Esophagus squamous epithelium (tissue), 5 donors: ENCODE results near the gene MBD3L1. TPM values are rescaled to one million over a fixed set of nuclear protein-coding genes. Genes with fewer than 3 reads are reported as not detected.

Experiments
- DNase-seq: peaks from one replicate; lab custom pipeline; 2025; lab: John Stamatoyannopoulos, UW
- H3K27ac ChIP-seq, 4 donors: fragments of 200-600 bp; sonication (generic); one replicate each; pipeline ENCODE4 v1.5.1; 2016 to 2019; ENCODE audit warnings: mild to moderate bottlenecking in 1 of 4
- H3K27me3 ChIP-seq, 4 donors: fragments of 200-600 bp; sonication (generic); 1 replicate in 3 of 4; 2 replicates in 1 of 4; pipeline versions ENCODE4 v1.5.1 to v1.6.0; 2017 to 2021; ENCODE audit warnings: antibody characterized with exemption in 1 of 4
- H3K36me3 ChIP-seq, 3 donors: fragments of 200-600 bp; sonication (generic); one replicate each; pipeline ENCODE4 v1.5.1; 2016 to 2019
- H3K4me1 ChIP-seq, 3 donors: fragments of 200-600 bp; sonication (generic); one replicate each; pipeline ENCODE4 v1.5.1; 2017 to 2019
- H3K4me3 ChIP-seq, 4 donors: fragments of 200-600 bp; sonication (generic); 1 replicate in 3 of 4; 2 replicates in 1 of 4; pipeline ENCODE4 v1.5.1; 2016 to 2019; ENCODE audit warnings: mild to moderate bottlenecking in 2 of 4, moderate library complexity in 1 of 4
- H3K9me3 ChIP-seq, 3 donors: fragments of 200-600 bp; sonication (generic); one replicate each; pipeline ENCODE4 v1.5.1; 2016 to 2019
- POLR2A ChIP-seq, 4 donors: fragments of 450-650 bp; IDR thresholded peaks; one replicate each; pipeline ENCODE4 v1.6.1; 2017; ENCODE audit warnings: antibody characterized with exemption in 4 of 4, mild to moderate bottlenecking in 4 of 4, moderate library complexity in 3 of 4
- WGBS, 2 donors: methylation state at CpG; one replicate each; pipeline ENCODE4 v1.1.5; 2018; 5-methylcytosine and 5-hydroxymethylcytosine counted together
- intact Hi-C: fragments of 100-400 bp; cut with DNase I; formaldehyde crosslinking; loops from one replicate; pipeline ENCODE4 v1.15.0; 2022
- total RNA-seq, 4 donors: library from RNA; depleted of rRNA; stranded (reverse); fragments of >200 nt; gene quantifications; one replicate each; pipeline ENCODE4 v1.1.0, GENCODE V29; 2016
- TF ChIP-seq, protein P1 (sequence below), 6 experiments: fragments of 450-650 bp in 4 of 6; fragments of 200-600 bp in 2 of 6; sonication (generic) in 2 of 6; IDR thresholded peaks; one replicate each; pipeline ENCODE4 v1.5.1; 2016 to 2019; ENCODE audit warnings: antibody characterized with exemption in 6 of 6, mild to moderate bottlenecking in 4 of 6, moderate library complexity in 4 of 6
- donor health status: DM: yes; HTN: yes; CAD: no.

Gene MBD3L1
- total RNA-seq, 4 donors from 2014 or later: not detected

DNA sequence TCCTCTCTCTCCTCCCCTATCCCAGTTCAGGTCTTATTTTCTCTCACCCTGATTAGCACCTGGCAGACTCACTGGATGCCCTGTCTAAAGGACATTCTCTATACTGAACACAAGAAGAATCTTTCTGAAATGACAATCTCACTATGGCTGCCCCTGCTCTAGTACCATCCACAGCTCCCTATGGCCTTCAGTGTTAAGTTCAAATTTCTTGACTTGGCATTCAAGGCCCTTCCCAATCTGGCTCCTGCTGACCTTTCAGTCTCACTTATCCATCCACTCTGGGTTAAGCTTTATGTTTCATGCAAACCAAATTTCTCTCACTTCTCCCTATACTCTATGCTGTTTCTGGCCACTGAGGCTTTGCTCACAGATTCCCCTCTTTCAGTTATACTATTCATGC lies 34.2 kb downstream of the MBD3L1 start:
- Histone ChIP-seq H3K36me3 (no peaks in the 10 kb centered on the region), H3K4me3 (no peak overlapping the region), H3K9me3 (no peaks in the 10 kb centered on the region), H3K27me3 (peaks cover 0 to 24% (median 0%) of the 10 kb centered on the region in 4 donors), H3K27ac (no peak overlapping the region), H3K4me1 (no peaks in the 10 kb centered on the region)
- TF ChIP-seq, protein P1, sequence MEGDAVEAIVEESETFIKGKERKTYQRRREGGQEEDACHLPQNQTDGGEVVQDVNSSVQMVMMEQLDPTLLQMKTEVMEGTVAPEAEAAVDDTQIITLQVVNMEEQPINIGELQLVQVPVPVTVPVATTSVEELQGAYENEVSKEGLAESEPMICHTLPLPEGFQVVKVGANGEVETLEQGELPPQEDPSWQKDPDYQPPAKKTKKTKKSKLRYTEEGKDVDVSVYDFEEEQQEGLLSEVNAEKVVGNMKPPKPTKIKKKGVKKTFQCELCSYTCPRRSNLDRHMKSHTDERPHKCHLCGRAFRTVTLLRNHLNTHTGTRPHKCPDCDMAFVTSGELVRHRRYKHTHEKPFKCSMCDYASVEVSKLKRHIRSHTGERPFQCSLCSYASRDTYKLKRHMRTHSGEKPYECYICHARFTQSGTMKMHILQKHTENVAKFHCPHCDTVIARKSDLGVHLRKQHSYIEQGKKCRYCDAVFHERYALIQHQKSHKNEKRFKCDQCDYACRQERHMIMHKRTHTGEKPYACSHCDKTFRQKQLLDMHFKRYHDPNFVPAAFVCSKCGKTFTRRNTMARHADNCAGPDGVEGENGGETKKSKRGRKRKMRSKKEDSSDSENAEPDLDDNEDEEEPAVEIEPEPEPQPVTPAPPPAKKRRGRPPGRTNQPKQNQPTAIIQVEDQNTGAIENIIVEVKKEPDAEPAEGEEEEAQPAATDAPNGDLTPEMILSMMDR (IDR thresholded peaks at IDR 0.05): no peak
- TF ChIP-seq POLR2A (IDR thresholded peaks at IDR 0.05): no peak
- intact Hi-C loops: no loop called here
- no peak for DNase-seq

DNA sequence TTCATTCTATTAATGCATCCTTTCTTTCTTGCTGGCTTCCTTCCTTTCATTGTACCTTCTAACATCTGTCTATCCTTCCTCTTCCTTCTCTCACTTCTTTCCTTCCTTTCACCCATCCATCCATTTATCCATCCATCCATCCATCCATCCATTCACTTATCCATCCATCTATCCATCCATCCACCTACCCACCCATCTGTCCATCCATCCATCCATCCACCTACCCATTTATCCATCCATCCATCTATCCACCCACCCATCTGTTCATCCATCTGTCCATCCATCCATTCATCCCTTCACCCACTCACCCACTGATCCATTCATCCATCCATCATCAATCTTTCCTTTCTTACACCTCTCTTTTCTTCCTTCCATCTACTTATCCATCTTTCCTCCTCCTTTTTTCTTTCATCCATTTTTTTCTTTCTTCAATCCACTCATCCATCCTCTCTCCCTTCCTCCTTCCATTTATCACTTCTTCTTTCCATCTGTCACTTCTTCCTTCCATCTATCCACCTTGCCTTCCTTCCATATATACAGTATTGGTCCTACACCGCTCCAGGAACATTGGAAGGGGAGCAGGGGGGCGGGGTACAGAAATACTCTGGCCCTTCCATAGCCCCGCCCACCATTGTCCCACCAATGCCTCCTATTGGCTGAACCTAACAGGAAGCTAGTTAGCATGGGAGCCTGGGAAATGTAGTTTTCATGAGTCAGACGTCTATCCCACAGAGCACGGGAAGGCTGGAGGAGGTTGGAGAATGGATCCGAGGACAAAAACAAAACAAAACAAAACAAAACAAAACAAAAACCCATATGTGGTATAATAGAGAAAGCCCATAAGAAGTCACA lies 45.9 kb downstream of the MBD3L1 start:
- Histone ChIP-seq H3K9me3 (no peaks in the 10 kb centered on the region), H3K4me1 (no peaks in the 10 kb centered on the region), H3K27ac (no peak overlapping the region), H3K4me3 (no peak overlapping the region), H3K36me3 (no peaks in the 10 kb centered on the region), H3K27me3 (peaks cover 0 to 9% (median 0%) of the 10 kb centered on the region in 4 donors)
- 35 to 37% methylated on average over 6 of the region's 6 CpGs for WGBS, 2 donors
- TF ChIP-seq, protein P1 (IDR thresholded peaks at IDR 0.05): no peak
- TF ChIP-seq POLR2A (IDR thresholded peaks at IDR 0.05): no peak
- DNase-seq: no peak
- intact Hi-C loops: no loop called here

DNA sequence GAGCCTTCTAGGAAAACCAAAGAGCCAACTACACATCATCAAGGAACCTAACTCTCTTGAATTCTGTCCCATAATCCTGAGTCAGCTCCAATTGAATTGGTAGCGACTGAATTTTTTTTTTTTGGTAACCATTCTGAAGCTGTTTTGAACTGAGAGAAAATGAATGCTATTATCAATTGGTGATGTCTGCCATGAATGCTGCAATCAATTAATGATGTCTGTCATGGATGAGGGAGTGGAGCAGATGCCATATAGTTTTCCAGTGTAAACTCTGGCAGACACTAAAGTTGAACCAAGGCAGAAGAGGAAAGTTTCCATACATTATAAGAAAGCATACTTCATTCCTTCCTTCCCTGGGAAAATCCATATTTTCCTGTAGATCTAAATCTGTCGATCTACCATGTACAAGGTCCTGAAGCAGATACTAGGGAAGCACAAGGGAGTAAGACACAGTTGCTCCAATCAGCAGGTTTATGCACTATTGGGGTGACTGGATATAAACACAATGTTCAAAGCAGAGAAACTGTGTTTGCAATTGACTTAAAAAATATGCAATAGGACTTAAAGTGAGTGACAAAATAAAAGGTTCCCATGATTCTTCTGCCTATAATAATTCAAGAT lies 48.8 kb downstream of the MBD3L1 start:
- Histone ChIP-seq H3K9me3 (no peaks in the 10 kb centered on the region), H3K27ac (no peak overlapping the region), H3K36me3 (no peaks in the 10 kb centered on the region), H3K4me1 (no peaks in the 10 kb centered on the region), H3K4me3 (no peak overlapping the region), H3K27me3 (peaks cover 0 to 7% (median 0%) of the 10 kb centered on the region in 4 donors)
- intact Hi-C loops: no loop called here
- TF ChIP-seq POLR2A (IDR thresholded peaks at IDR 0.05): no peak
- TF ChIP-seq, protein P1 (IDR thresholded peaks at IDR 0.05): no peak
- DNase-seq: no peak
- 60 to 71% methylated on average over 2 of the region's 2 CpGs for WGBS, 2 donors

DNA sequence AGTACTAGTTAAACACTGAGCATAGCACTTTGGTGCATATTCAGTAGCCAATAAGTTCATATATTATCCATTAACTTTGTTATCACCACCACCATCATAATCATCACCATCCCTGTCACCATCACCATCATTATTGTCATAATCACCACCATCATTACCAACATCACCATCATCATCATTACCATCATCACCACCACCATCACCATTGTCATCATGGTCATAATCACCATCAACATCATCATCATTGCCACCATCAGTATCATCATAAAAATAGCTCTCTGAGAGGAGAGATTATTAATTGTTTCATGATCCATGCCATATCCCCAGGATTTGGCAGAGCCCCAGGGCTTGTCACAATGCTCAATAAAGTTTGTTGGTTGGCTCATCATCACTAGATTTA lies 49.3 kb downstream of the MBD3L1 start:
- Histone ChIP-seq H3K27ac (no peak overlapping the region), H3K4me1 (no peaks in the 10 kb centered on the region), H3K27me3 (peaks cover 0 to 7% (median 0%) of the 10 kb centered on the region in 4 donors), H3K4me3 (no peak overlapping the region), H3K36me3 (no peaks in the 10 kb centered on the region), H3K9me3 (no peaks in the 10 kb centered on the region)
- no peak for TF ChIP-seq POLR2A (IDR thresholded peaks at IDR 0.05)
- TF ChIP-seq, protein P1 (IDR thresholded peaks at IDR 0.05): no peak
- intact Hi-C loops: no loop called here
- DNase-seq: no peak

DNA sequence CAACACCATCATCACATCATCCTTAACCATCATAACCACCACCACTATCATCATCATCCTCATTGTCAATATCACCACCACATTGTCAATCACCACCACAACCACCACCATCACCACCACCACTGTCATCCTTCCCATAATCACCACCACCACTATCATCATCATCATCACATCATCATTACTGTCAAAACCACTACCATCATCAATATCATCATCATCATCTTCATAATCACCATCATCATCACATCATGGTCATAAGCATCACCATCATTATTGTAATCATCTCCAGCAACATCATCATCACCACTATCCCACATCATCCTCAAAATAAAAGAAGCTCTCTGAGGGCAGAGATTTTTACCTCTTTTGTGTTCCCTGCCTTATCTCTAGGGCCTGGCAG lies 52.2 kb downstream of the MBD3L1 start:
- Histone ChIP-seq H3K4me1 (no peaks in the 10 kb centered on the region), H3K4me3 (no peak overlapping the region), H3K27ac (no peak overlapping the region), H3K36me3 (no peaks in the 10 kb centered on the region), H3K27me3 (peaks cover 0 to 5% (median 0%) of the 10 kb centered on the region in 4 donors), H3K9me3 (no peaks in the 10 kb centered on the region)
- no peak for DNase-seq
- intact Hi-C loops: no loop called here
- TF ChIP-seq, protein P1 (IDR thresholded peaks at IDR 0.05): no peak
- TF ChIP-seq POLR2A (IDR thresholded peaks at IDR 0.05): no peak
